ENCODE results near the gene PEG3. TPM values are rescaled to one million over a fixed set of nuclear protein-coding genes. Genes with fewer than 3 reads are reported as not detected.

PEG3 gene
- total and polyA plus RNA-seq, 8 donors, result 0.72 to 38.2 (median 2.0) TPM

- Histone ChIP-seq H3K4me1 (peaks cover 0 to 4% (median 0%) of the 10 kb centered on the region in 4 donors), H3K27me3 (no peaks in the 10 kb centered on the region), H3K4me3 (no peak overlapping the region), H3K36me3 (peaks cover 0 to under 1% (median 0%) of the 10 kb centered on the region in 4 donors), H3K9me3 (peaks cover 0 to 64% (median 38%) of the 10 kb centered on the region in 4 donors), H3K27ac (no peak overlapping the region)
- TF ChIP-seq EP300 (IDR thresholded peaks at IDR 0.05), result no peak
- no peak for TF ChIP-seq CTCF (IDR thresholded peaks at IDR 0.05)
- TF ChIP-seq POLR2AphosphoS5 (IDR thresholded peaks at IDR 0.05), result no peak
- intact Hi-C loops (cut with DNase I; ENCODE audit: low total_unique reads), result no loop called here
- 74 to 88% (median 82%) methylated on average over 3 of the region's 3 CpGs for WGBS, 5 donors
- DNase-seq, result no peak
Measured at GRCh38 chr19:56808717-56809392, 31.7 kb downstream of the PEG3 start.

- H3K4me3 ChIP-seq, result no peak overlapping the region
- no peak overlapping the region for H3K27ac ChIP-seq
- peaks cover 0 to 2% (median 0%) of the 10 kb centered on the region in 4 donors for H3K4me1 ChIP-seq
- no peak for TF ChIP-seq POLR2A (IDR thresholded peaks at IDR 0.05)
- TF ChIP-seq EP300 (IDR thresholded peaks at IDR 0.05), result no peak
- no peak for TF ChIP-seq CTCF (IDR thresholded peaks at IDR 0.05)
- no peak for TF ChIP-seq POLR2AphosphoS5 (IDR thresholded peaks at IDR 0.05)
- no peaks in the 10 kb centered on the region for H3K36me3 ChIP-seq
- no peak for DNase-seq
- no peaks in the 10 kb centered on the region for H3K27me3 ChIP-seq
- H3K9me3 ChIP-seq, result peaks cover 0 to 76% (median 54%) of the 10 kb centered on the region in 4 donors
- intact Hi-C loops (cut with DNase I; ENCODE audit: low total_unique reads), result no loop called here
Measured at GRCh38 chr19:56806639-56807038, 33.9 kb downstream of the PEG3 start.

Small RNAs within 50 kb of the gene (small RNA-seq; reads per million reads assigned to genes)
- gene AC006115.2, result 0 reads per million in 4 donors

Other genes with a start within 250 kb of the PEG3 start
- 10 to 100 TPM in 2 of 5 donors, 1 to 10 TPM in 2, not detected in 1; 6.6 to 18.2 (median 11.0) TPM for gene ZNF71, start 245.4 kb downstream of the PEG3 start, total RNA-seq
- gene ZNF71, start 245.4 kb downstream of the PEG3 start, polyA plus RNA-seq, result 1 to 10 TPM; 2.1 to 3.1 (median 2.8) TPM
- gene SMIM17, start 197.6 kb downstream of the PEG3 start, total RNA-seq, result 1 to 10 TPM in 1 of 5 donors, not detected in 4; 1.1 TPM
- gene SMIM17, start 197.6 kb downstream of the PEG3 start, polyA plus RNA-seq, result under 1 TPM in 1 of 3 donors, not detected in 2; 0.13 TPM
- under 1 TPM in 2 of 5 donors, not detected in 3; 0.89 to 0.92 TPM for gene ZNF835, start 169.0 kb downstream of the PEG3 start, total RNA-seq
- under 1 TPM; 0.31 to 0.48 (median 0.31) TPM for gene ZNF835, start 169.0 kb downstream of the PEG3 start, polyA plus RNA-seq
- 1 to 10 TPM in 2 of 5 donors, not detected in 3; 3.3 to 4.1 TPM for gene ZIM2, start within 50 bp of the PEG3 start, total RNA-seq
- under 1 TPM in 1 of 3 donors, not detected in 2; 0.19 TPM for gene ZIM2, start within 50 bp of the PEG3 start, polyA plus RNA-seq

Data from stomach (tissue), 9 donors.